GM21390 (cell line): Measurements from ENCODE around the gene C1QTNF8.

Experiments used
- ATAC-seq: cut with Tn5 transposase; IDR thresholded peaks from one replicate; pipeline ENCODE4 v1.9.1; 2021; ENCODE audit not compliant: unreplicated experiment

C1QTNF8 gene

DNA sequence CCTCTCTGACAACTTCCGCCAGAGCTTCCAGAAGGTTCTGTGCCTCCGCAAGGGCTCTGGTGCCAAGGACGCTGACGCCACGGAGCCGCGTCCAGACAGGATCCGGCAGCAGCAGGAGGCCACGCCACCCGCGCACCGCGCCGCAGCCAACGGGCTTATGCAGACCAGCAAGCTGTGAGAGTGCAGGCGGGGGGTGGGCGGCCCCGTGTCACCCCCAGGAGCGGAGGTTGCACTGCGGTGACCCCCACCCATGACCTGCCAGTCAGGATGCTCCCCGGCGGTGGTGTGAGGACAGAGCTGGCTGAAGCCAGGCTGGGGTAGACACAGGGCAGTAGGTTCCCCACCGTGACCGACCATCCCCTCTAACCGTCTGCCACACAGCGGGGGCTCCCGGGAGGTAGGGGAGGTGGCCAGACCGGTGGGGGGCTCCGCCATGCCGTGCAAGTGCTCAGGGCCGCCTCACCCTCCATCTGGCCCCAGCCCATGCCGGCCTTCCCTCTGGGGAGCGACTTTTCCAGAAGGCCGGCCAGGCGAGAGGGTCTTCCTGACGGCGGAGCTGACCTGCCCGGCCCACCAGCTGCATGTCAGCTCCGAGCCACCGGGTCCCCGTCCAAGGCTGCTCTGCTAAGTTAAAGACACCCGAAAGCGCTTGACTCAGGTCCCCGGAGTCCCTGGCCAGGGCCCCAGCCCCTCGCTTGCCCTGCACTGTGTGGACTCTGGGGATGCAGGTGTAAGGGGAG is 16.1 kb downstream of the C1QTNF8 start:
- ATAC-seq: no peak

DNA sequence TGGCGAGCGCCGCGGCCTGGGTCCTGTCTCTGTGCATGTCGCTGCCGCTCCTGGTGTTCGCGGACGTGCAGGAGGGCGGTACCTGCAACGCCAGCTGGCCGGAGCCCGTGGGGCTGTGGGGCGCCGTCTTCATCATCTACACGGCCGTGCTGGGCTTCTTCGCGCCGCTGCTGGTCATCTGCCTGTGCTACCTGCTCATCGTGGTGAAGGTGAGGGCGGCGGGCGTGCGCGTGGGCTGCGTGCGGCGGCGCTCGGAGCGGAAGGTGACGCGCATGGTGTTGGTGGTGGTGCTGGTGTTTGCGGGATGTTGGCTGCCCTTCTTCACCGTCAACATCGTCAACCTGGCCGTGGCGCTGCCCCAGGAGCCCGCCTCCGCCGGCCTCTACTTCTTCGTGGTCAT is 16.7 kb downstream of the C1QTNF8 start:
- no peak for ATAC-seq

DNA sequence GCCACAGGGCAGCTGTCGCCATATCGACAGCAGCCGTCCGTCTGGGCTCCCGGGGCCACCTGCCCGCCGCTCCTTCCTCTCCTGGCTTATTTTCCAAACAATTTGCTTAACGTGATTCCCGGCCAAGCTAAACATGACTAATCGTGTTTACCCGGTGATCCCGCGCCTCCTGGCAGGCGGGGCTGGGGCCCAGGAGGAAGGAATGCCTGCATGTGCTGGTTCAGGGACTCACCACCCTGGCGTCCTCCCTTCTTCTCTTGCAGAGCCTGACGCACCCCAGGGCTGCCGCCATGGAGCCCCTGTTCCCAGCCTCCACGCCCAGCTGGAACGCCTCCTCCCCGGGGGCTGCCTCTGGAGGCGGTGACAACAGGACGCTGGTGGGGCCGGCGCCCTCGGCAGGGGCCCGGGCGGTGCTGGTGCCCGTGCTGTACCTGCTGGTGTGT is 17.4 kb downstream of the C1QTNF8 start:
- ATAC-seq: no peak

DNA sequence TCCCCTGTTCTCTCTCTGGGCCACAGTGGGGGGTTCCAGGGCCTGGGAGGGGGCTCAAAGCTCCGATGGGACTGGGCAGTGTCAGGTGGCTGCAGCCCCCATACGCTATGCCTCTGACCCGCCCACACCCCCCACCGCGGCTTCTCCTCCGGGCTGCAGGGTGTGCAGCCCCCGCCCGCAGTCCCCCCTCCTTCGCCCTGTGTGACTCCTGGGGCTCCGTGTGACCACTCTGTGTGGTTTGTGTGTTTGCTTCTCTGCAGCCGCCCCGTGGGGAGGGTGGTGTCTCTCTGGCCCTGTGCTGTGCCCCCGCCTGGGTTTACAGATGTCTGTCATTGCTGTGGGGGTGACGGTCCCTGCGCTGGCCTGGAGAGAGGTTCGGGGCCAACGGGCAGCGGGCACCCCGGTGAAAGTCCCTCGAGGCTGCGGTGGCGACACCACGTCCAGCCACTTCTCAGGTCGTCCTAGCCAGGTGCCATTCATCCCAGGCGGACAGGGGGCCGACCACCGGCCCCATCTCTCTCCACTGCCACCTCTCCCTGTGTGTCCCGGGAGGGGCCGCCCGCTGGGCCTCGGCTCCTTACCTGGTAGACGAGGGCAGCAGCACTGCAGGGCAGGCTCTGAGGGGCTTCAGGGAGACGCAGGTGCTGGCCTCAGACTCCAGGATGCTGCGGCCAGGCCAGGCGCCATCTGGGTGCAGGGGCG is 18.0 kb downstream of the C1QTNF8 start:
- no peak for ATAC-seq

DNA sequence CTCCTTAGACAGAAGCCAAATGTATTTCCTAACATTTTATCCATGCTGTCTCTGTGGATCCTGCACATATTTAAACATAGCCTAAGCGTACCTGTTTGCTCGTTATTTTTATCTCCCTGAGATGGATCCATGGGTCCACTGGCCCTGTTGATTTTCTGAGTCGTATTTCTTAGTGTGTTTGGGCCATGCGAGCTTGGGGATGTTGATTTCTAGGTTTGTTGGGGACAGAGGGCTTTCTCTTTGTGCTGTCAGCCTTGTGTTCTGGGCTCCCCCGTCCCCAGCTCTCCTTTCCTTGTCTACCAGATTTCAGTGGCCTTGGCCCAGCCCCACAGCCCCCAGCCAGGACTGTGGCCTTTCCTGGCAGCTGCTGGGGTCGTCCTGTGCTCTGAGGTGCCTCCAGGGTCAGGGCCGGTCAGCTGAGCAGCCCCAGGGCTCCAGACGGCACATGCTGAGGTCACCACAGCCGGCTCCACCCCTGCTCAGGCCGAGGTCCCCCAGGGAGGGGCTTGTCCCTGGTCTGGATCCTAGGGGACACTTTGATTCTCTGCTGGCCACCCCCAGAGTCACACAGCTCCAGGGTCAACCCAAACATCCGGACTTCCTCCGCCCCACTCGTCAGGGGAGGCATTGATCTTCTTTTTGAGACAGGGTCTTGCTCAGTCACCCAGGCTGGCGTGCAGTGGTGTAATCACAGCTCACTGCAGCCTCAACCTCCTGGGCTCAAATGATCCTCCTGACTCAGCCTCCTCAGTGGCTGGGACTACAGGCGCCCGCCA is 19.1 kb downstream of the C1QTNF8 start:
- no peak for ATAC-seq

DNA sequence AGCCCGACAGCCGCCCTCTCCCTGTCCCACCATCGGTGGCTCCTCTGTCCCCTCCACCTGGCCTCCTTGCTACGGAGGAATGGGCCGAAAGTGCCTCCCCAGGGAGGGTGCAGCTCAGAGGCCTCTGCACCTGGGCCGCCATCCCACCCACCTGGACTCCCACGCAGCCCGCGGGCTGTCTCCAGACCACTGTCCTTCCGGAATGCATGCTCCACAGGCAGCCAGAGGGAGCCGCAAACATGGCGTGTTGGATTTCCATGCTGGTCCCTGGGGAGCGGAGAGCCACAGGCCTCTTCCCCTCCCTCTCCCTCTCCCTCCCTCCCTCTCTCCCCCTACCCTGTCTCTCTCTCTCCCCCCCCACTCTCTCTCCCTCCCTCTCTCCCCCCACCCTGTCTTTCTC is 20.5 kb downstream of the C1QTNF8 start:
- ATAC-seq: no peak

DNA sequence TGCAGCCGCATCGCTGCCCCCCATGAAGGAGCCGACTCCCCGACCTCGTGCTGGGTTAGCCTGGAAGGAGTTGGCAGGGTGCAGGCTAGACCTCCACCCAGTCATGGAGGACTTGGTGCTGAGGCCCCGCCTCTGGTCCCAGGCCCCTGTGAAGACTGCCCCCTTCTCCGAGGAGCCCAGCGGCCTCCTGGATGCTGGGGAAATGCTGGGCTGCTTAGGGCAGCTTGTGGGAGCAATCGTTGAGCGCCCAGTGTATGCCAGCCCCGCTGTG is 21.7 kb downstream of the C1QTNF8 start:
- ATAC-seq: no peak

DNA sequence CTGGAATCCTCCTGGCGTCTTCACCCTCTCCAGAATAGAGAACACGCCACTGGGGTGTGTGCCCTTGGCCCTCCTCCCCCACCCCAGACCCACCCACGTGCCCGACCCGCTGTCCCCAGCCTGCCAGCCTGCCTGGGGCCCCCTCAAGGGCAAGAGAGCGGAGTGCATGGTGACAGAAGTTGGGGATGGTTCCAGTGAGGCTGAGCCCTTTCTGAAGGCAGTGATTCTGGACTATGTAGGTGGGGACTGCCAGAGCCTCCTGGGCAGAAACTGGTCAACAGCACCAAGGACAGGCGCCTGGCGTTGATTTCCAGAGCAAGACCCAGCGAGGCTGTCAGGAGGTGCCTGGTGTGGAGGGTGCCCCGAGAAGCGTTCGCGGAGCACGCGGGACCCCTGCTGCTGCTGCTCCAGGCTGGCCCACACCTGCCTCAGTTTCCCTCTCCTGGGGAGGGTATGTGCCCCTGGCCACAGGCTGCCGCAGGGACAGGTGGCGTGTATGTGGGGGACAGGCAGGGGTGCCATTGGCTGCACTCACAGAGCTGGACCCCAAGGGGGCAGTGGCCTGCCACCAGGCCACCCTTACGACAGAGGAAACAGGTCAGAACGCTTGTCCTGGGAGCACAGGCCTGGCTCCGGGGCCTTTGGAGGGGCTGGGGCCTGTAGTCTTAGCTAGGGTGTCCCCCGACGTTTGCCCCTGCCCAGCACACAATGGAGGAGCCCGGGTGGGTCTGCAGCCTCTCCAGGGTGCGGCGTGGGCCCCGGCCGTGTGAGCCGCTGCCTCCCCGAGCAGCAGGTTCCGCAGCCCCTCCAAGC is 22.3 kb downstream of the C1QTNF8 start:
- ATAC-seq: no peak

DNA sequence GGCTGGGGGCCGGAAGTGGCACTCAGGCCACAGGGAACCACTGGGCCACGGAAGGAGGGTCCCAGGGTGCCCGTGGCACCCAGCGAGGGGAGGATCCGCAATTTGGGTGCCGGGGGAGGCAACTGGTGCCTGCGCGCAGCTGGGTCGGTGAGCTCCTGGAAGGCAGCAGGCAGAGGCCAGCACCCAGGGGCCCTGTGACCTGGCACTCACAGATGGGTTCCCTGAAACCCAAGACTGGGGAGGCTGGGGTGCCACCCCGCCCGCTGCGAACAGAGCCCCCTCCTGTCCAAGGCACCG is 22.8 kb downstream of the C1QTNF8 start:
- no peak for ATAC-seq

DNA sequence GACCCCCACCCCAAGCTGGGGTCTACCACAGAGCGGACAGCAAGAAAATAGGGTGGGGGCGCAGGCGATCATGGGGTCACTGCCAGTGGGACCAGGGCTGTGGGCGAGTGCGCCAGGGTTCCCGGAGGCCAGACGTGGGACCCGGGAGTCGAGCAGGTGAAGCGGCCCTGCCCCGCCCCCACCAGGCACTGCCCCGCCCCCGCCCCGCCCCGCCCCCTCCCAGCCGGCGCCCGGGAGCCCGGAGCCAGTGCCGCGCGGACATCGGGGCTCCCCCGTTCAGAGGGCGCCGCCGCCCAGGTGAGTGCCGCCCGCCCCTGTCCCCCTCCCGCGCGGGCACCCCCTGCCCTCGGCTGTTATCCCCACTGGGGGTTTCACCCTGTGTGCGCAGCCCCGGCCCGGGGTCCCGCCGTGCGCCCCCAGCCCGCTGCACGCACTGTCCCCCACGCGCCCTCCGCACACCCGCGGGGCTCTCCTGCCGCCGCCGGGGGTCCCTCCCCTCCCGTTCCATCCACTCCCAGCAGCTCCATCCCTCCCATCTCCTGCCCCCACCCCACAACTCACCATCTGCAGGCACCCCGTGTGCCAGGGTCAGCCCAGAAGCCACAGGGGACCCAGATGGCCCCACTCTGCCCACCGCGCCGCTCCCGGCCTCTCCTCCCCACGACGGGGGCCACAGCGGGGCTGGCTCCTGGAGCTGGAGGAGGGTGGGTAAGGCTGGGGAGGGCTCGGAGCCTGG is 23.4 kb downstream of the C1QTNF8 start, which contains the start of gene SSTR5:
SSTR5 (plus strand) TSS at position 222 of the 736 bp plus-strand sequence. CDS start 6,122 bp downstream, outside the sequence.
- ATAC-seq: no peak

DNA sequence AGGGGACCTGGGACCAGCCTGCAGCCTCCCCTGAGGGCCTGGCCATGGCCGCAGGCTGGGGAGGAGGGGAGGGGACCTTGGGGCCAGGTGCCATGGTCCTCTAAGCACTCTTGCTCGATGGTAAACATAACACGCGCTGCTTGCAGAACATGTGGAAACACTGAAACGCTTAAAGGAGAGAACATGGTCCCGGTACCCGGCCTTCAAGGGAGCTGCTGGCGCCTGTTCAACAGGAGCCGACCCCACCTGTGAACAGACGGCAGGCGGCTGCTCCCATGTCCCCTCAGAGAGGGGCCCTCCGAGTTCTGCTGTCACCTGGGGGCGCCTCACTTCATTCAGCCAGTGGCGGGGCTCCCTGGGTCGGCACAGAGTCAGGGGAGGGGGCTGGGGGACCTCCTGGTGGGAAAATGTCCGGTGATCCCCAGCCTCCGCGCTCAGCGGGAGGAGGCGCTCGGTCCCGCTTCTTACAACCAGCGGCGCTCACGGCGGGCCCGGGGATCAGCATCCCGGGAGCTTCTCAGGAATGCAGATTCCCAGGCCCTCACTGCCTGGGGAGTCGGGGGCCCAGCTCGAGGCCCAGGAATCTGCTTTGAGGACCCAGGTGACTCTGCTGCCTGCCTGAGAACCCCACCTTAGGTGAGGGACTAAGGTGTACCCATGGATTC is 24.4 kb downstream of the C1QTNF8 start:
- no peak for ATAC-seq

DNA sequence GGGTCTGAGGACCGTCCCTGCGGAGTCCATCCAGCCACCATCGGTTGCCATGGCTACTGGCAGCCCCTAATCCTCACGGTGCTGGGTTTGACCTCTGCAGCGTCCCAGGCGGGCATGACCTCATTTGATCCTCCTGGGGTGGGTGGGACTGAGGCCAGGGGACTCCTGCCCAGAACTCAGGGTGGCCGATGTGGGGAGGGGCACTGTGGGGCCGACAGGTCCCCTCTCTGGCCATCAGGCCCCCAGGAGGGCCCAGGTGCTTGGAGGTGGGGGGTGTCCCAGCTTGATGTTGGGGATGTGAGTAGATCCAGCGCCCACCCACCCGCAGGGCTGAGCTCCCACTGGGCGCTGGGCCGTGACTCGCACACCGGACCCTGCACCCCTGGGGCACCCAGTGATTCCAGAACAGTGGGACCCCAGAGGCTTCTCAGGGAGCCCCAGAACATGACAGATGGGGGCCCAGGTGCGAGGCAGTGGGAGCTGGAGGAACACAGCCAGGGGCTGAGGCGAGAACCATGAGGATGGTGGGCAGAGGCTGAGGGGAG is 25.1 kb downstream of the C1QTNF8 start:
- ATAC-seq: no peak

DNA sequence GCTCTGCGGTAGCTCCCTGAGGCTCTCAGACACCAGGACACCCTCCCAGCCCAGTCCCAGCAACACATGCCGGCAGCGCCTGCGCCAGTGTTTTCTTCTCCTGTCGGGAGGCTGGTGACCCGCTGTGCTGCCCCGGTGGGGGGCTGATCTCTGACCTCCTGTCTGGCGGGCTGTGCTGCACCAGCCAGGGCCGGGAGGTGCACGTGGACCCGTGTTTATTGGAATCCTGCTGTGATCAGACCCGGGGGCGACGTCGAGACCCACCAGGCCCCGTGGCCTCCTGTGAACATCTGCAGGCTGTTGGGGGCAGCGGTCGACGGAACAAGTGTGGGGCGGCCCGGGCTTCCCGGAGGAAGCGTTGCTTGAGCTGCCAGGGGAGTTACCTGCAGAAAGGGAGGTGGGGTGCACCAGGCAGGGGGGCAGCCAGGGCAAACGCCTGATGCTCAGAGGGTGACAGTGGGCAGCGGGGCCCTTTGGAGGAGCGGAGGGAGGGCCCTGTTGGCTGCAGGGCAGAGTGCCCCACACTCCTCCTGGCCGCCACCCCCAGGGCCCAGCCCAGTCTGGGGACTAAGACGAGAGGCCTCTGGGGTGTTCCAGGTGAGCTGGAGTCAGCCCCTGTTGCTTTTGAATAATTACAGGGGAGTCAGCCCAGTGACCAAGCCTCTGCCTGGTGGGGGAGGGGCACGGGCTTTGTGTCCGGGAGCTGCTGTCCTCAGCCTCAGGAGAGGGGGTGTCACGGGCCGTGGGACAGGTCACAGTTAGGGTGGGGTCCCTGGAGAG is 25.8 kb downstream of the C1QTNF8 start:
- ATAC-seq: no peak

DNA sequence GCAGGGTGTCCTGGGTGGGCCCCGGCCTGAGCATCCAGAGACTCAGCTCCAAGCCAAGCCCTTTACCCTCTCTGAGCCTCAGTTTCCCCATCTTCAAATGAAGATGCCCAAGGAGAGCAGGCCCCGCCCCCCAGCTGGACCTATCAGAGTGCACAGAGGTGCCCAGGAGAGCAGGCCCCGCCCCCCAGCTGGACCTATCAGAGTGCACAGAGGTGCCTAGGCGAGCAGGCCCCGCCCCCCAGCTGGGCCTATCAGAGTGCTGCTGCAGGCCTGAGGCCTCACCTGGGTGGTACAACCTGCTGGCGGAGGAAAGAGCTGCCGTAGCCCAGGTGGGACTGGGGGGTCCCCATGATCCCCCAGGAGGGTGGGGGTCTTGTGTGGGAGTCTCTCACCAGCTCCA is 26.9 kb downstream of the C1QTNF8 start:
- no peak for ATAC-seq

DNA sequence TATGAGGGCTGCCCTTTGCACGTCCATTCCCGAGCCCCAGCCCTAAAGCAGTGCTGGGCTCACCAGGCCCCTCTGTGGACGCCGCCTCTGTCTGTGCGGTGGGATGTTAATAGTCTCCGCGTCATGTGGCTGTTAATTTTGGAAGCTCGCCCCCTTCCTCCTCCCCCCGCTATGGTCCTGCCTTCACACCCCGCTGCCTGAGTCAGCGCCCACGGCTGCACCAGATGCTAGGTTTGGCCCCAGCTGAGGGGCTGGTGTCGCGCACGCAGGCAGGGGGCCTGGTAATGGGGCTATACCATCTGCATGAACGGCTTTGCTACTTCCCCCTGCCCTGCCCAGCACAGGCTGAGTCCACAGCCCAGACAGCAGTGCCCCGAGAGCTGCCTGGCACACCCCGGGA is 27.6 kb downstream of the C1QTNF8 start:
- no peak for ATAC-seq

DNA sequence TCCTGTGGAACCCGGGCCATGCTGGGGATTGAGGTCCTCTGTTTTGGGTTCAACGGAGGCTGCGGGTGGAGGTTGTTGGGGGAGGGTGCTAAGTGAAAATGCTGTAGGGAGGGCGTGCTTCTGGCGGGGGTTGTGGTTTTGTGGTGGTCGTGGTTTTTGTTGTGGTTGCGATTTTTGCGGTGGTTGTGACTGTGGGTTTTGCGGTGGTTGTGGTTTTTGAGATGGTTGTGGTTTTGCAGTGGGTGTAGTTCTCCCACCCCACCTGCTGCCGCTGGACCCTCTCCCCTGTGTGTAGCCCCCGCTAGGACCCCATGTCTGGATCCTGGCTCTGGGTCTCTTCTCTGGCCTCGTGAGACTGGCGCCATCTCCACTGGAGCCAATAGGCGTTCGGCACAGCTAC is 28.4 kb downstream of the C1QTNF8 start:
- no peak for ATAC-seq

DNA sequence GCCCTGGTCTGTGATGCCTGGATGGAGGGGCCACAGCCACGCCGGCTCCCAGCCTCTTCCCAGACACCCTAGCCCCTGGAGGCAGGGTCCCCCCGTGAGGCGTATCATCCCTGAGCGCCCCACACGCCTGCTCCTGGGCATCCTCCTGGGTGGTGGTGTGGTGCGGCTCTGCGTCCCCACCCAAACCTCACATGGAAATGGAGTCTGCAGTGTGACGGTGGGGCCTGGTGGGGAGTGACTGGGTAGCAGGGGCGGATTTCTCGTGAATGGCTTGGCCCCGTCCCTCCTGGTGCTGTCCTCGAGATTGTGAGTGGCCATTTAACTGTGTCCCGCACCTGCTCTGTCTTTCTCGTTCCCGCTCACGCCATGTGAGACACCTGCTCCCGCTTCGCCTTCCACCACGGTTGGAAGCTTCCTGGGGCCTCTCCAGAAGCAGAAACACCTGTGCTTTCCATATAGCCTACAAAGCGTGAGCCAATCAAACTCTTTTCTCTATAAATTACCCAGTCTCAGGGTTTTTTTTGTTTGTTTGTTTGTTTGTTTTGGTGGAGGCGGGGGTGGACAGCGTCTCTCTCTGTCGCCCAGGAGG is 29.4 kb downstream of the C1QTNF8 start:
- no peak for ATAC-seq

DNA sequence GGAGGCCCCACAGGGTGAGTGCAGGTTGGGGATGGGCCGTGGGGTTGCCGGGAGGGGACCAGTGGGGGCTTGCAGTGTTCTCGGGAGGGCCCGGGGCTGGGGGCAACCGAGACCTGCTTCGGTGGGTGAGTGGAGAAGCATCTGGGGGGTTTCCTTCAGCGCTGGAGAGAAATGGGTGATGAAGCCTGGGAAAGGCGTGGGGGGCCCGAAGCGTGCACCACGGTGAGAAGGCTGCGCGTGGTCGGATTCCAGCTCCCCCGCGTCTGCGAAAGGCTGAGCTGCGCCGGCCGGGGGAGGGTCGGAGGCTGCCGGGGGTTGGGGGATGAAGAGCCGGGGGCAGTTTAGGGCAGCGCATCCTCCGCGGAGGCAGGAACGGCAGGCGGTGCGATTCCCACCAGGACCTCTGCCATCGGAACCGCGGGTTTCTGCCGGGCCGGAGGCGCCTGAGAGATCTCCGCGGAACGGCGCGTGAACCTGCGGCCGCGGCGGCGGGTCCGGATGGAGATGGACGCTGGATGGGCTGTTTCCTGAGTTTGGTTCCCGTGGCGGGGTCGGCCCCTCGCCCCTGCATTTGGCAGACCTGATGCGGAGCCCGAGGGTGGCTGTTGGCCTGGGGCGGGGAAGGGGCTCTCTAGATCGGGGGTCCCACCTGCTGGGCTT is 30.4 kb downstream of the C1QTNF8 start:
- ATAC-seq: no peak
